RWPE2 (cell line): ENCODE data around the gene RNF213.
"Not testable (repeated sequence)": the region's sequence is repeated elsewhere in the genome, so short reads cannot be mapped to it uniquely, and the experiment has no call there.

Source experiments
- ATAC-seq: fragments of 200-7000 bp; cut with Tn5 transposase; 3 replicates; pipeline ENCODE4 v1.9.1; 2021; ENCODE audit warnings: low read depth
- DNase-seq: peaks from one replicate; pipeline ENCODE4 v3.0.0-alpha.2; 2020; ENCODE audit warnings: low spot score
- H3K27ac ChIP-seq: fragments of 450-650 bp; 2 replicates; pipeline ENCODE4 v1.5.1; 2017; ENCODE audit warnings: mild to moderate bottlenecking; ENCODE audit not compliant: poor library complexity, severe bottlenecking
- H3K27me3 ChIP-seq: fragments of 250-450 bp; sonication (Bioruptor Pico); 2 replicates; pipeline ENCODE4 v1.5.1; 2021; ENCODE audit warnings: mild to moderate bottlenecking, moderate library complexity; ENCODE audit not compliant: insufficient read depth, poor library complexity, severe bottlenecking
- H3K36me3 ChIP-seq: fragments of 250-450 bp; sonication (Bioruptor Pico); 2 replicates; pipeline ENCODE4 v1.5.1; 2020; ENCODE audit warnings: low read depth, mild to moderate bottlenecking, moderate library complexity
- H3K4me1 ChIP-seq: fragments of 250-450 bp; sonication (Bioruptor Pico); 2 replicates; pipeline ENCODE4 v1.5.1; 2021; ENCODE audit warnings: mild to moderate bottlenecking, moderate library complexity; ENCODE audit not compliant: insufficient read depth, poor library complexity, severe bottlenecking
- H3K4me3 ChIP-seq: fragments of 250-450 bp; sonication (Bioruptor Pico); 2 replicates; pipeline ENCODE4 v1.5.1; 2021; ENCODE audit warnings: mild to moderate bottlenecking, moderate library complexity; ENCODE audit not compliant: severe bottlenecking
- H3K9me3 ChIP-seq: fragments of 250-450 bp; sonication (Bioruptor Pico); 2 replicates; pipeline ENCODE4 v1.5.1; 2021; ENCODE audit warnings: mild to moderate bottlenecking, moderate library complexity; ENCODE audit not compliant: severe bottlenecking
- CTCF ChIP-seq: fragments of 450-650 bp; IDR thresholded peaks from one replicate; pipeline ENCODE4 v1.5.1; 2017; ENCODE audit warnings: mild to moderate bottlenecking, moderate library complexity; ENCODE audit not compliant: poor library complexity, severe bottlenecking

RNF213 gene

GRCh38 chr17:80272366-80272765 lies 11.7 kb downstream of the RNF213 start:
- H3K9me3 ChIP-seq = no peaks in the 10 kb centered on the region
- TF ChIP-seq CTCF = no peak
- H3K27me3 ChIP-seq = no peaks in the 10 kb centered on the region
- no peaks in the 10 kb centered on the region for H3K4me1 ChIP-seq
- DNase-seq (no peak), ATAC-seq (no peak)
- no peak overlapping the region for H3K27ac ChIP-seq
- H3K4me3 ChIP-seq = no peak overlapping the region
- H3K36me3 ChIP-seq = peaks cover 42% of the 10 kb centered on the region

GRCh38 chr17:80274331-80274730 lies 13.7 kb downstream of the RNF213 start:
- Histone ChIP-seq H3K27ac (no peak overlapping the region), H3K27me3 (no peaks in the 10 kb centered on the region), H3K36me3 (peaks cover 41% of the 10 kb centered on the region), H3K4me1 (no peaks in the 10 kb centered on the region), H3K9me3 (no peaks in the 10 kb centered on the region), H3K4me3 (no peak overlapping the region)
- no peak for DNase-seq
- no peak for ATAC-seq
- TF ChIP-seq CTCF = no peak

GRCh38 chr17:80274871-80275449 lies 14.3 kb downstream of the RNF213 start:
- Histone ChIP-seq H3K27me3 (no peaks in the 10 kb centered on the region), H3K4me3 (no peak overlapping the region), H3K36me3 (peaks cover 36% of the 10 kb centered on the region), H3K27ac (no peak overlapping the region), H3K9me3 (no peaks in the 10 kb centered on the region), H3K4me1 (no peaks in the 10 kb centered on the region)
- TF ChIP-seq CTCF = no peak
- ATAC-seq (no peak), DNase-seq (no peak)

GRCh38 chr17:80275857-80276256 lies 15.2 kb downstream of the RNF213 start:
- not testable (repeated sequence) for H3K27ac ChIP-seq

GRCh38 chr17:80277751-80278671 lies 17.4 kb downstream of the RNF213 start:
- DNase-seq (no peak), ATAC-seq (peak; percentile 38)
- H3K4me3 ChIP-seq = no peak overlapping the region
- H3K4me1 ChIP-seq = no peaks in the 10 kb centered on the region
- peaks cover 50% of the 10 kb centered on the region for H3K36me3 ChIP-seq
- no peaks in the 10 kb centered on the region for H3K27me3 ChIP-seq
- H3K9me3 ChIP-seq = no peaks in the 10 kb centered on the region
- no peak for TF ChIP-seq CTCF
- H3K27ac ChIP-seq = no peak overlapping the region

More at GRCh38 chr17:80275857-80276256, 15.2 kb downstream of the RNF213 start:
- DNase-seq, H3K27me3 ChIP-seq, H3K9me3 ChIP-seq, ATAC-seq, H3K4me3 ChIP-seq, H3K4me1 ChIP-seq: not testable (repeated sequence)
- H3K36me3 ChIP-seq = peaks cover 43% of the 10 kb centered on the region
